GM11168 (cell line): ENCODE results near the gene TOLLIP.

Source experiments
- in situ Hi-C: fragments of 300-500 bp; cut with MboI; formaldehyde crosslinking; loops from one replicate; pipeline ENCODE4 v1.12.0; 2022; ENCODE audit warnings: low sequenced_read_pairs; ENCODE audit not compliant: unreplicated experiment

Gene TOLLIP

DNA sequence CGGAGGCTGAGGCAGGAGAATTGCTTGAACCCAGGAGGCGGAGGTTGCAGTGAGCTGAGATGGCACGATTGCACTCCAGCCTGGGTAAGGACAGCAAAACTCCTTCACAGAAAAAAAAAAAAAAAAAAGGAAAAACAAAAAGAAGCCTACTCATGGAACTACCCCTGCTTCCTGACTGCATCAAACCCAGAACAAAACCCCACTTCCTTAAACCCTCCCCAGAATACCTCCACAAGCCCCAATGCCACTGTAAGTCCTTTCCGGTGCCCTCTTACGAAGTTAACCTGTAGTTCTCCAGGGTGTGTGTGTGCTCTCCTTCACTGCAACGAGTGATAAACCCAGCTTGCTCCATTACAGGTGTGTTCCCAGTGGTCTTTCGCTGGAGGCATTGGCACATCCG is 8.6 kb upstream of the TOLLIP start:
- in situ Hi-C loops, result no loop called here

DNA sequence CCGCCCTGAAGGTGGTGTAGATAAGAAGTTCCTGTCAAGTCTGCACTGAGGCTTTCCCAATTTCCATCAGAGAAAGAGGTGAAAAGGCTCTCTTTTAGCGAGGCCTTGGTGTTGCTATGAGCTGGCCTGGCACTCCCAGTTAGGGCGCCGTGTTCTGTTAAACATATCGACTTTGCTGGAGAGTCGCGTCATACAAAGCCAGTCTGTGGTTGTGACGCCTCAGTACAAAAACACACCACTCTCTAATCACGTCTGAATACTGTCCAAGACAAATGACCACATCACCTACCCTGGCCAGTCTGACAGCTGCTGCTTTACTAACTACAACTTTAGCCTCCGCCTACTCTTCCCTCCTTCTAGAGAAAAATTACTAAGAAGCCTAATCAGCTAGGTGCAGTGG is 8.0 kb upstream of the TOLLIP start:
- in situ Hi-C loops, result no loop called here

DNA sequence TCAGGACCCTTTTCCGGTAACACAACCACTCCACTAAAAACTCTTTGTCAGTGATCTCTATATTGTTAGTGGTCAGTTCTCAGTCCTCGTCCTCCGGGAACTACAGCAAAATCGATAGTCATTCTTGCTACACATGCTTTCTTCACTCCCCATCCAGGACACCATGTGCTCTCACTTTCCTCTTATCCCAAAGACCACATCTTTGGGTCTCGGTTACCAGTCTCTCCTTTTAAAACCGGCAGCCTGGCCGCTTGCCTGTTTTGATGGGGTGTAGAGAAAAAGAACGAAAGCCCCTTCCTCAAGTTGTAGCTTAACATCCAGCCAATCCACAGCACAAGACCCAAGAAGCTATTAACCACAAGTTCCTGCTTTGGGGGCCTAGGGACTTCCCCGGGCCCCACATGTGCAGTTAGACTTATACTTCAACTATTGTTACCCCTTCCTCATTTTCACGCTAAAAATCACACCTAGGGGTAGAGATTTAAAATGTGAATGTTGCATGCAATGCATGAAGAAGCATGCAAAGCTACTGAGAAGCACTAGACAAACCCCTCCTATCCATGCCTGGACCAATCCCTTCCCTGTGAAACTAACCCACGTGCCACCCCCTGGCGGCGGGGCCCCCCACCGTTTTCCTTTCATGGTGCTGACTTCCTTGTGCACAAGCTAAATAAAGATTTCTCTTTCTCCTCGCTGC is 1.5 kb upstream of the TOLLIP start:
- in situ Hi-C loops, result no loop called here

DNA sequence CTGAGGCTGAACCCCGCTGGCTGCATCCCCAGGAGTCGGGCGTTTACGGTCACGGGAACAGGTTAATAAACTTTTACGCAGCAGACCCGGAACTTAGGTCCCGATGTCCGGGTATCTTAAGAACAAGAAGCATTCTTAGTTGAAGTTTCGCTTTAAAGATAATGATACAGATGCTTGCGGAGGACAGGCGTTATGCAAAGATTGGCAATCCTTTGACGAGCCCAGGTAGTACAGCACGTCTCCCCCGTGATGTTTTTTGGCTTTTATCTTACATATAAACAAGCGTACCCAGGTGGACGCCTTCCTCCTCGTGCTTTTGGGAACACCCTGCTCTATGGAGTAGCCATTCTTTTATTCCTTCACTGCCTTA is 871 bp upstream of the TOLLIP start:
- in situ Hi-C loops, result no loop called here

DNA sequence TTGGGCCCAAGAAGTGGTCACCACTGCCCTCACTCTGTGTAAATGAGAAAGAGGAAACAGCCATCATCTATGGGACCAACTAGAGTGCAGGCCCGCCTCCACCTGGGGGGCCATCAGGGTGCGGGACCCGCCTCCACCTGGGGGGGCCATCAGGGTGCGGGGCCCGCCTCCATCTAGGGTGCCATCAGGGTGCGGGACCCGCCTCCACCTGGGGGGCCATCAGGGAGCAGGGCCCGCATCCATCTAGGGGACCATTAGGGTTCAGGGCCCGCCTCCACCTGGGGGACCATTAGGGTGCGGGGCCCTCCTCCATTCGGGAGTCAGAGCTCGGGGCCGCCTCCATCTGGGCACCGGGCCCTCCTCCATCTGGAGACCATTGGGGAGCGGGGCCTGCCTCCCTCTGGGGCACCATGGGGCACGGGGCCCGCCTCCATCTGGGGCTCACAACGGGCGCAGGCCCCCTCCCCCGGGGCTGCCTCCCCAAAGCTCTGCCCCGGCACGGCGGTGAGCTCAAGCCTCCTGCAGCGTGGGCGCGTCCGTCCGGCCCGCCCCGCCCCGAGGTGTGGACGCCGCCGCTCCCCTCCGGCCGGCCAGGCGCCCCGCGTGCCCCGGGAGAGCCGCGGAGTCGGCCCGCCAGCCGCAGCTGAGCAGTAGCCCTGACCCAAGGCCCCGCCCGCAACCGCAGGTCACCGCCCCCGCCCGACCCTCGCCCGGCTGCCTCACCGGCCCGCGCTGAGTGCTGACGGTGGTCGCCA is 512 bp downstream of the TOLLIP start:
- in situ Hi-C loops, result no loop called here

DNA sequence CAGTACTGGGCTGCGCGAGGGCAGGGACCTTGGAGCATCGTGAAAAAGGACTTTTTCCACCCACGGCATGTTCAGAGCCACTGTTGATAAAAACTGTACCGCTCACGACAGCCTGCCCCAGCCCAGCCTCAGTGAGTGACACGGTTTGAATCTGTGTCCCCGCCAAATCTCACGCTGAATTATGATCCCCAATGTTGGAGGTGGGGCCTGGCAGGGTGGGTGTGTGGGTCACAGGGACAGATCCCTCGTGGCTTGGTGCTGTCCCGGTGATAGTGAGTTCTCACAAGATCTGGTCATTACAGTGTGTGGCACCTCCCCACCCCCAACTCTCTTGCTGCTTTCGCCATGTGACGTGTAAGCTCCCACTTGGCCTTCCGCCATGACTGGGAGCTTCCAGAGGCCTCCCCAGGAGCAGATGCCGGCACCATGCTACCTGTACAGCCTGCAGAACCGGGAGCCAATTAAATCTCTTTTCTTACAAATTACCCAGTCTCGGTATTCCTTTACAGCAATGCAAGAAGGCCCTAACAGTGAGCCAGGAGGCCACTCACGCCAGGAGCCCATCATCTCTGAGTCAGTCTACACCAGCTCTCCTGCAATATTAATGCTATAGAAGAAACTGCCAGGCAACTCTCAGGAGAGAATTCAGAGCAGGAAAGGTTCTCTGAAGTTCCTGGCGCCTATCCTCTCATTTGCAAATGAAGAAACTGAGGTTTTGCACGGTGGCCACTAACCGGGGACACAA is 1.3 kb downstream of the TOLLIP start:
- in situ Hi-C loops, result no loop called here

DNA sequence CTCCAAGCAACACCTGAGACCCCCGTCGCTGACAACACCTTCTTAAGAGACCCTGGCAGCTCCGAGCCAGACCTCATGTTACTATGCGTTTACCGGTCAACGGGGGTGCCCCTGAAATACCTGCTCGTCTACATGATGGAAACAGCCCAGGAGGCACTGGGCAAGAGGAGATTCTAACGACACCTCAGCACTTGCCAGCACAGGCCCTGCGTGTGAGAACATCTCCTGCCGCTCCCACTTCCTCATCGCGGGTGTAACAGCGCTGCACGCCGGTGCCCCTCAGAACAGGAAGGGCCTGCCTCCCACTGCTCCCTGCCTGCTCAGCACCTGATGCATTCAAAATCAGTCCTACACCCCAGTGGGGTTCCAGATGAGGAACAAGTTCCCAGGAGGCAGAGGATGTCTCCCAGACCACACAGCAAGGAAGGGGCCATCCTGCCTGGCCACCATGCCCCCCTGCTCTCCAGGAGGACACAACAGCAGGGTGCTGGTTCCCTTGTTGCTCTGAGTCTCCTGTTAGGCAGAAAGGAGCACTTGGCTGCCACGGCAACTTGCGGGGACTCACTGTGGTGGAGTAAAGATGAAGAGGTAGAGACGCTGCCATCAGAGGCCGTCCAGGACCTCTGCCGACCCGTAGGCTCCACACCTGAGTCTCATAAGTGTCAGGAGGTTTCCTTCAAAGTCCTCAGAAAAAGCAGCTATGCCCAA is 2.1 kb downstream of the TOLLIP start:
- in situ Hi-C loops, result no loop called here

DNA sequence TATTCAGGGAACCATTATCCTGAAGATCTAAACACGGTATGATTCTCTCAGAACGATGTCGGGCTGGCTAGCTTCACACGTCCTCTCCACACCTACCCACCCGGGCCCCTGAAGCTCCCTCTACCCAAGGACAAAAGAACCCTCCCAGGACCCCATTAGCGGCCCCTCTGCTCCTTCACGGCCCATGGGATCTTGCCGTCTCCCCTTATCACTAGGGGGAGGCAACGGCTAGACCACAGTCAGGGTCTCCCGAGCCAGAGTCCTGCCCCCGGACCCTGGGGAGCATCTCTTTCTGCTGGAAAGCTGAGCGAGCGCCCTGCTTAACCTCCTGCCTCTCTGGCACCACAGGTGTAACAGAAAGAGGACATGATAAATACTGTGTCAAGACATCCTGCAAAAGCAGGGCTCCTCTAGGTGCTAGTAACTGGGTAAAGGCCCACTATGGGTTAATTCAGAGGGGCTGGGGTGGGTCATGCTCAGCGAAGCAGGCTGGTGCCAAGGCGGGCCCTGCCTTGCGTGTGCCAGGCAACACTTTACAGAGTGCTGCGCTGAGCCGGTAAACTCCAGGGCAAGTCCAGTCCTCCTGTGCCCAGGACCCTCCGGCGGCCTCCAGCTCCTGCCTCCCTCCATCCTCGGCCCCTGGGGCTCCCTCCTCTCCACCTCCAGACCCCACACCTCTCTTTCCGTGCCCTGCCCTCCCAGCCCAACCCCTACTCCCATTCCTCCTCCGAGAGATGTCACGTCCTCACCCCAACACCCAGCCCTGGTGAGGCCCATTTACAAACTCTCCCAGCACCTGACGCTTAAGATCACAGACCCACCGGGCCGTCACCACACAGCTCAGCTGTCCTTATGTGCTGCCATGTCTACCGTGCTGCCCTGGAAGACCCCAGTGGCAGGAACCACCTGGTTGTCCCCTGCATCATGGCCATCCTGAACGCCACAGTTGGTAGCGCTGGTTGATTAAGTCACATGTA is 3.0 kb downstream of the TOLLIP start:
- in situ Hi-C loops, result no loop called here

DNA sequence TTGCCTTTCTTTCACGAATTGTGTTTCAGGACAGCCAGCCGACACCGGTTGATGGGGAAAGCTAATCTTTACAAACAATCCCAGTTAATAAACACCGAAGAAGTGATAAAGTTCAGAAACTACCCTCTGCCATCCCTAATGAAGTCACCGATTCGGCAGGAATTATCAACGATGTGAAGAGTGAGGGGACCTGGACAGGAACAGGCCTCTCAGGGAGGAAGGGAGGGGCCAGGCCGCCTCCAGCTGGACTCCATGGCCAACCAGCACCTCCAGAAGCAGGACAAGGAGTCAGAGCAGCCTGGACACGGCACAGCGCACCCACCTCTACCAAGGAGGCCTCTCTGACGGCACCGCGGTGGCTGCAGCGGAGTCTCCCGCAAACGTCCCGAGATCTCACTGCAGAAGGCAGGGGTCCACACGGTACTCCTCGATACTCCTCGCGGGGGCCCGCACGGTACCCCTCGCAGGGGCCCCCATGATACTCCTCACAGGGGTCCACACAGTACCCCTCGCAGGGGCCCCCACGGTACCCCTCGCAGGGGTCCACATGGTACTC is 3.9 kb downstream of the TOLLIP start:
- in situ Hi-C loops, result no loop called here

DNA sequence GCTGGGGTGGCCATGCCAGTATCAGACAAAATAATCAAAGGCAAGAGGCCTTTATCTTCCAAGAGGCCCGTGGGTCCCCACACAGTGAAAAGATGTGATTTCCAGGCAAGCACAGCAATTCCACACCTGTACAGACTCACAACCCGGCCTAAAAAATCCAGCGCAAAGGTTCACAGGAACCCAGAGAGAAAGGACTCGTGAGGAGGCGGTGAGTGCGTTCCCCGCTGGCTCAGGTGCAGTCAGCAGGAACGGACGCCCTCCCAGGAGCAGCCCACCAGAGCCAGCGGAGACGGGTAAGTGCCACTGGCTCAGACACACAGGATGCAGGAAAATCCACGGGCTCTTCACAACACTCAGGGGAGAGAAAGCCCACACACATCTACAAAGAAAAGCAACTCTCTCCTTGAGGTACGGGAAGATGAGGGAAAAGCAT is 4.4 kb downstream of the TOLLIP start:
- in situ Hi-C loops, result no loop called here

DNA sequence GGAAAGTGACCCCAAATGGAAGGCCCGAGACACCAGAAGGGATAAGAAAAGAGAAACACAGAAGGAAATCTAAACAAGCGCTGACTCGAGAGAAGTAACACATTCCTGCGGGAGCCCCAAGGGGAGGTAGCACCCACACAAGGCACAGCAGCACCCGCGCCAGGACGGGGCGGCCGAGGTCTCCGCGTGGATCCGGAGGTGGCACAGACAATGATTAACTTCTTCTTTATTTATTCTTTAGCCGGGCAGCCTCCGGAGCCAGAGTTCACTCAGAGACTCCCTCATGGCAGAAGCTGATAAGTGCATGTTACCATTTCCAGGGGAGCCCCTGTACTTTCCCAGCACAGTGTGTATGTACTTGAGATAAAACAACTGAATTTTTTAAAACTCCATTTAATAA is 5.1 kb downstream of the TOLLIP start:
- in situ Hi-C loops, result no loop called here

DNA sequence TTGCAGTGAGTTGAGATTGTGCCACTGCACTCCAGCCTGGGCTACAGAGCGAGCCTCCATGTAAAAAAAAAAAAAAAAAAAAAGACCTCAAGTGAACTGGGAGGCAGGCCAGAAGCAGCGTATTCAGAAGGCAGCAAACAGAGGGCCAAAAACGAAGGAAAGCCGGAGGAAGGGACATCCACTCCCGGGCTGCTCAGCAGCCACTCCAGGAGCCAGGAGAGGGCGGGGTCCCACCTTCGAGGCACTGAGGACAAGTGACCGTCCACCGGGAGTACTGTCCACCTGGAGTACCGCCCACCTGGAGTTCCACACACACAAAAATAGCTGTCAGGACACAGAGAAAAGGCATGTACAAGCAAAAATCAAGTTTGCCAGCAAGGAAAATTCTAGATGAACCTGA is 5.5 kb downstream of the TOLLIP start:
- in situ Hi-C loops, result no loop called here

DNA sequence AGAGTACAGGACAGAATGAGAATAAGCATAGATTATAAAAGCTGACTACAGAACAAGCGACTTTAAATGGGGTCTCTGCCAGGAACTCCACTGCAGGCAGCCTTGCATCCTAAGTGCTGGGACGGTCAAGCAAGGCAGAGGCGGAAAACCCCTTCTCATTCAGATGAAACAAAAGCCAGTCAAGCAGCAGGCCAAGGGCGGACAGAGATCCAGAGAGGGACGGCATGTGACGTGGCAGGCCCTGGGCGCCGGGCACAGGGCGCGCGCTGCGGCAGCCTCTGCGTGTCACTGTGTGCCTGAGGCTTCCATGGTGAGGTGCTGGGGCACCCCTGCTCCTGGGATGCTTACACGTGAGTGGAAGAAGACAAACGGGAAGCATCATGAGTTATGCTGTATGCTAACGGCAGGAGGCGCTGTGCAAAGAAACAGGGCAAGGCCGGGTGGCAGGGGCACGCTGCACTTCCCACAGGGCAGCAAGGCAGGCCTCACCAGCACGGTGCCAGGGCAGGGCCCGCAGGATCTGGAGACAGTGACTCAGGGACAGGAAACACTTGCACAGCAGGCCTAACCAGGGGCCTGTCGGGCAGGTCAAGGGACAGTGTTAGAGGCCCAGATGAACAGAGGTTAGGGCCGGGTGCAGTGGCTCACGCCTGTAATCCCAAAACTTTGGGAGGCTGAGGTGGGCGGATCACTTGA is 6.2 kb downstream of the TOLLIP start:
- in situ Hi-C loops, result no loop called here

DNA sequence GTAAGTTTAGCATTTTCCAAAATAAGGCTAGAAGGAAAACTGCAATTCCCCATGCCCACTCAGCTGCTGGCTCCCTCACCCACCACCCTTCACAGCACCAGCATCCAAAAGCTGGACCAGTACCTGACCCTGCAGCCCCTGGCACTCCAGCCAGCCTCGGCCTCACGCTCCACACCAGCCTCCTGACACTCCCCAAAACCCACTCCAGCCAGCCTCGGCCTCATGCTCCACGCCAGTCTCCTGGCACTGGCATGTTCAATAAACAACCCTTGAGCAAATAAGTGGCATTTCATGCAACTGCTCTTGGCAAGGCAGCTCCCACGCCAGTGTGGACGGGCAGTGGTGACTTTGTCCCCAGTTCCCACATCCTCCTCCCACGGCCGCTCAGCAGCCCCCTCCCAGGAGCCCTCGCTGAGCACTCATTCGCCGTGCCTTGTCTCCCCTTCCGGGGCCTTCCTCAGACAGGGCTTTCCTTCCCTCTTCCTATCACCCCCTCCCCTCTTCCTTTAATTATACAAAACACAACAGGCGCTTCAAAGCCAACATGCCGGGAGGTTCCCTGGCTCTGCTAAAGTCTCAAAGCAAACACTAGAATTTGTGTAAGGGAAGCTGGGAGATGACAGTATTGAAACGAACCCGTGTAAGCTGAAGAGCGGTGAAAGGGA is 6.8 kb downstream of the TOLLIP start:
- in situ Hi-C loops, result no loop called here

DNA sequence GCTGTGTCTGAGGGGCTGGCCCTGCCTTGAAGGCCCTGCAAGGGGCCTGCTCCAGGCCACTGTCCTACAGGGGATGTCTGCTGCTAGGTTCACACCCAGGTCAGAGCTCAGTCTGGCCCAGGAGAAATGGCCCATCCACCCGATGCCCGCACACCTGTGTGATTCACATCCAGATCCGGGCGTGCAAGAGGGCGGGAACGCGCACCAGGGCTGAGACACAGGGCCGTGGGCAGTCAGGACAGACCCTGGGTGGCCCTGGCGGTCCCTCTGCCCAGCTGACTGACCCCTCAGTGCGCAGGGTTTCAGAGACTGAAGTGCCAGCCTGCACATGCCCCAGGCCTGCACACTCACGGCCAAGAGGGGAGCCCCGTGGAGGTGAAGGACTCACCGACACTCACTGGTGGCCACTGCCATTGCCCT is 7.4 kb downstream of the TOLLIP start:
- in situ Hi-C loops, result no loop called here

DNA sequence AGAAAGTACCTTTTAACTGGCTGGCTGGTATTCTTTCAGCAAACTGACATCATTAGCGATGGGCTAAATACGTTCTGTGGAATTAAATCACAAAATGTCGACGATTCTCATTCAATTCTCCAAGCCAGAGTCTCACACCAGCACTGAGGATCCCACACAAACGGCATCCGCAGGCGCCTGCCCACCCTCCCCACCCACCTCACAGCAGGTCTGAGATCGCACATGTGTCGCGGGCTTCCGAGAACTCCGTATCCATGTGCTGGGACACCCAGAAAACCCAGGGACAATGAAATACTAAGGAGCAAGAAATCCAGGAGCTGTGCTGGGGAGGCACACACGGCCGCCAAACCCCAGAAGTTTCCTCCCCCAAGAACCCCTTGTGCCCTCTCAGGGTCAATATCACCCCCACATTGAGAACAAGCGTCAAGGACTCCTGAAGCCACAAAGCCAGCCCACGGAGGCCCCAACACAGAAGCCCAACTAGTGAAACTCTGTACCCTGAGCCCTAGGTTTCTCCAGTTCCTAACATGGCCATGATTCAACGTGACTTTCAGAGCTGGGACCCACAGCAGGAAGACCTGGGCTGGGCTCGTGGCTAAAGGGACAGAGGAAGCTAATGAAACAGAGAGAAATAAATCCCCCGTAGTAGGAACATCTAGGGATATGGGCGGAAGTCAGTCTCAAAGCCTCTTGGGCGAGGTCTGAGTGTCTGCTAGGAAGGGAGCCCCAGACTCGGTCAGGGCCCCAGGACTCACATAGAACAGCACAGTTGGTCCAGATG is 8.0 kb downstream of the TOLLIP start:
- in situ Hi-C loops, result no loop called here

DNA sequence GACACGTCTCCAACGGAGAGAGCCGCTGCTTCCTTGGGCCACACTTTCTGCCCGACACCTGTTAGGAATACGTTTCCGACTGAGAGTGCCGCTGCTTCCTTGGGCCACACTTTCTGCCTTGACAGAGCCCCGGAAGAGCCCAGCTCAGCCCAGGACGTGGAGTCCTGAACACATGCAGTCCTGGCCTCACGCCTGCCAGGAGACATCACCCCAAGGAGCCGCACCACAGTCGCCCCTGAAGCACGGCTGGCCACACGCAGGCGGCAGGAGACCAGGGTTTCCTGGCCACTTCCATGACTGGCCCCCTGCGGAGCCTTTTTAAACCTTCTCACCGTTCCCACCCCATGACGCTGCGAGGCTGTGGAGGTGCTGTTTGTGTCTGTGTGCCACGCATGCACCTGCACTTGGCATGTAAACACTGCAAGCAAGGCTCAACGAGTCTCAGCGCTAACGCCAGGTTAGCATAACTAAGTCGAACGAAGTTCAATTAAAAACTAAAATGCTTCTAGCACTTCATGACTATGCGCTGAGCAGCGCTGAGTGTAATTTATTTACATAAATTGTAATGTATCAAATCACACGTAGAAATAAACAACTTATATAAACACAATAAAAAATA is 8.8 kb downstream of the TOLLIP start:
- in situ Hi-C loops, result no loop called here
